HG03097 (cell line): ENCODE results near the gene GADD45B.
"Not testable (repeated sequence)": the region's sequence is repeated elsewhere in the genome, so short reads cannot be mapped to it uniquely, and the experiment has no call there.

Experiments
- ATAC-seq: cut with Tn5 transposase; IDR thresholded peaks from one replicate; pipeline ENCODE4 v1.9.1; 2021; ENCODE audit not compliant: unreplicated experiment, low FRiP score

The GADD45B gene

GRCh38 chr19:2487090-2487489 lies 11.2 kb downstream of the GADD45B start:
- ATAC-seq = no peak

GRCh38 chr19:2487842-2488241 lies 11.9 kb downstream of the GADD45B start:
- no peak for ATAC-seq

DNA sequence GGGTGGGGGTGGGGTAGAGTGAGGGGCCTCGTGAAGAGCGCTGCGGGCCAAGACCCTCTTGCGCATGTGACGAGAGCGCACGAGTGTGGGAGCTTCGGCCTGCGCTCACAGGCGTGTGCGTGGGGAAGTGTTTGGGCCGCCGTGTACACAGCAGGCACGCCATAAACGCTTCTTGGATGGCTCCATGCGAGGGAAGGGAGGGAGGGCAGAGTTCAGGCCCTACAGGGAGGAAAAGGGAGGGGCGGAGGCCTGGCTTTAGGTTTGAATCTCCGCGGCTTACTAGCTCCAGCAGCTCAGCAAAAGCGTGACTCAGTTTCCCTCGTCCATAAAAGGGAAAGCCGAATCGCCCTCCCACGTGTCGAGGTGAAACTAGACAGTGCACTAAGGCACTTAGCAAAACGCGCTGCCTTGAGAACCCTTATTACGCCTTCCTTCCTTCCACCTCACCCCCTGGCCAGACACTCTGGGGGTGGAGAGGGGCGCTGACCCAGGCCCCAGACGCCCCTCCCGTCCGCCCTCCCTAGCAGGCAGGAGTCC lies 12.5 kb downstream of the GADD45B start:
- no peak for ATAC-seq

GRCh38 chr19:2488942-2489731 lies 13.2 kb downstream of the GADD45B start:
- ATAC-seq = no peak

DNA sequence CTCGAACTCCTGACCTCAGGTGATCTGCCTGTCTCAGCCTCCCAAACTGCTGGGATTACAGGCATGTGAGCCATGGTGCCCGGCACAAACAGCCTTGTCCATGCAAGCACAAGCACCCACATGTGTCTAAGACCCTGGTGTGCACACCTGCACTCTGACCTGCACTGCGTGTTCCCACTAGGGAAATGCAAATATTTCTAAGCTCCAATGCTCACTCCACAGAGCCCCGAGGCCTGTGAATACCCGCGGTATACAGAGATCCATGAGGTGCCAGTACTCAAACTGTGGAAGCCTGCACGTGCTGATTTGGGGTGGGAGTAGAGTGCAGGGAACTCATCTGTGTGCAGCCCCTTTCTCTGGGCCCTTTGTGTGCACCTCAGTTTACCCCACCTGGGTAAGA lies 14.7 kb downstream of the GADD45B start:
- ATAC-seq = no peak

- ATAC-seq = no peak
These were observed 15.3 kb downstream of the GADD45B start for GRCh38 chr19:2491130-2491801.

DNA sequence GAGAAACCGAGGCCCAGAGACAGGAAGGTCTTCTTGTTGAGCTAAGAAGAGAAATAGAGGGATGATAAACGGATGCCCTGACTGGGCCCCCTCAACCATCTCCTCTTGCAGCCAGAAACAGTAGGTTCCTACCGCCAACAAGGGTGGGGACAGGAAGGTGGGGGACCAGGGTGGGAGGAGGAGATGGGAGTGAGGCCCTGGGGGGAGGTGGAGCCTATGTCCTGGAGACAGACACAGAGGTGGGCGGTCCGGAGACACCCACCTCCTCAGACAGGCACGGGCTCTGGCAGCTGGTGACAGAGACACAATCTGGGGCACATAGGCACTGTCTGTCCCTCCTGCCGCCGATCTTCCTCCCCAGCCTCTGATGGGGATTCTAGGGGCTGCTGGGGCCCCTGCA lies 16.9 kb downstream of the GADD45B start:
- no peak for ATAC-seq

DNA sequence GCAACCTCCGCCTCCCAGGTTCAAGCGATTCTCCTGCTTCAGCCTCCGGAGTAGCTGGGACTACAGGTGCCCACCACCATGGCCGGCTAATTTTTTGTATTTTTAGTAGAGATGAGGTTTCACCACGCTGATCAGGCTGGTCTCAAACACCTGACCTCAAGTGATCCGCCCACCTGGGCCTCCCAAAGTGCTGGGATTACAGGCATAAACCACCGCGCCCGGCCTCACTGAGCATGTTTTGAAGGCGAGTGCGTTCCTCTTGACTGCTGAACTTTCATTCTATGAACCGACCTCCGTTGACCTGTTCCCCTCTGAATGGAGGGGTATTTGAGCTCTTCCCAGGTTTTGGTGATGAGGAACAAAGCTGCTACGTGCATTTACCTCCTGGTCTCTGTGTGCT lies 17.5 kb downstream of the GADD45B start:
- ATAC-seq = not testable (repeated sequence)

DNA sequence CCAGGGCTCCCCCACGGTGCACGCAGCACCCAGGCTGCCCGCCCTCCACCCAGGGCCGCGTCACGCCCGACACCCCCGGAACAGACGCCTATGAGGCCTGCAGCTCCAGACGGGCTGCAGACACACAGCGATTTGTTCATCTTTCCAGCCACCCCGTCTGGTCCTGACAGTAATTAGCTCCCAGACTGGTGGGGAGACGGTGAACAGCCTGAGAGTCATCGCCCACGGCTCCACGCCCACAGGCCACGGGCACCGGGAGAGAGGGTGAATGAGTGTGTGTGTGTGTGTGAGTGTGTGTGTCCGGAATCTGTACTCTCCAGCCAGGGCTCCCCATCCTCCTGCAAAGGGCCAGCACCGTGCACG lies 18.1 kb downstream of the GADD45B start:
- ATAC-seq = no peak

DNA sequence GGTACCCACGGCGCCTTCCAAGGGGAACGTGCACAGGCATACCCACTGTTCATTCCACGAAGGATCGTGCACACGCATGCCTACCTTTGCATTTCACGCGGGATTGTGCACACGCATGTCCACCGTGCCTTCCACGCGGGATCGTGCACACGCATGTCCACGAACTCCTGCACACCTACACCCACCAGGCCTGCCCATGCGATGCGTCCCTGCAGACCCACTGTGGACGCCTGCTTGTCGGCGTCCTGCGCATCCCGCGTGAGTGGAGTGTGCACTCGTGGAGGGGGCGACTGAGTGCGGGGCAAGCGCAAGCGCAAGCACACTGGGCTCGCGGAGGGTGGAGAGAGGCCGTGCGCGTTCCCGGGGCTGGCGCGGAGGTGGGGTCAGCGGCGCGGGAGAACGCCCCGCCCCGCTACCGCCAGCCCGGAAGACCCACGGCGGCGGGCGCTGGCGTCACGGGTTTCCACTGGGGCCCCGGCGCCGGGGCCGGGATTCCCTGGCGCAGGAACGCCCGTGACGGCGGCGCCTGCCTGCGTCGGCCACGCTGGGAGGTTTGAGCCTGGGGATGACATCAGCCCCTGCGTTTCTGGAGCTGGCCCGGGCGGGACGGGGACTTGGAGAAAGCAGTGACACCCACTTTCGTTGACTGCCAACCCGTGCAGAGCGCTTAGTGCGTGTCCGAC lies 18.7 kb downstream of the GADD45B start:
- ATAC-seq = no peak

DNA sequence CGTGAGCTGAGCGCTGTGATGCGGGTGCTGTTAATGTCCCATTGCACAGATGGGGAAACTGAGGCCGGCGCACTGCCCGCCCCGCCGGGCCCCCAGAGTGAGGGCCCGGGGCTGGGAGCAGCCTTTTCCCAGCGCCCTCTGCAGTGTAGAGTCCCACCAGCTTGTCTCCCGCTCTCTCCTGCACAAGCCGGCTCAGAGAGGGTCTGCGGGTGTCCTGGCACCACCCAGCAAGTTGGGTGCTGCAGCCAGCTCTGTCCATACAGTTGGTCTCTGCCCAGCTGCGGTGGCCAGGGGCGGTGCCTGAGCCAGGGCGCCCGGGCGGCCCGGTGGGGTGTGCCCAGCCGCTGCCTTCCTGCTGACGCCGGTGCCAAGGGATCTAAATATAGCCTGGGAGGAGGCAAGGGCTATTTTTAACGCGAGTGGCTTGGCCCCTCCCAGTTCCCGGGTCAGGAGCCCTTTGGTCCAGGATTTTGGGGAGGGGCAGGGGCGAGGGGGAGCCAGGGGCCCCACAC lies 19.3 kb downstream of the GADD45B start:
- ATAC-seq = no peak

GRCh38 chr19:2495651-2496316 lies 19.9 kb downstream of the GADD45B start:
- ATAC-seq = no peak

DNA sequence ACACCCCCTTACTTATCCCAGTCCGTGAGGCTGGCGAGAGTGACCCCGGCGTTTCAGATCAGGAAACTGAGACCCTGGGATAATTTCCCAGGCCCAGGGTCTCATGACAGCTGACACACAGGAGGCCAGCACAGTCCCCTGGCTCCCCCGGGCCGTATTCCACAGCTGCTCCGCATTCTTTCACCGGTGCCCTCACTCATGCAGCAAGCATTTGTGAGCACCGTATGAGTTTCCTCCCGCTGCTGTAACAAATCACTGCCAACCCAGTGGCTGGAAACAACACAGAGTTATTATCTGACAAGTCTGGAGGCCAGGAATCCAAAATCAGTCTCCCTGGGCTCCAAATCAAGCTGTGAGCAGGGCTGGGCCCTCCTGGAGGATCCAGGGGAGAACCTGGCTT lies 21.3 kb downstream of the GADD45B start:
- ATAC-seq = no peak

DNA sequence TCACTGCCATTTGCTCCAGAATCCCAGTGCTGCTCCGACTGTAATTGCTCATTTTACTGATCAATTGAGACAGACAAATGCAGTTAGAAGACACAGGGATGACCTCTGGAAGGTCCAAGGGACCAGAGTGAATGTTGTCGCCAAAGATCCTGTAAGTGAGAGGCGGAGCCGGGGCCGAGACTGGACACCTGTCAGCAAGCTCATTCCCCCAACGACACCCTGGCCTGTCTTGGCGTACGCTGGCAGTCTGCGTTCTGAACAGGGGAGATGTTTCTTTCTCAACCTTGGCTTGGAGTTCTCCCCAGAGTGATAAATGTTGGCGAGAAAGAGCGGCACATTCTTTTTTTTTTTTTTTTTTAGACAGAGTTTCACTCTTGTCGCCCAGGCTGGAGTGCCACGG lies 24.2 kb downstream of the GADD45B start:
- ATAC-seq = no peak

- ATAC-seq = no peak
These were observed 24.9 kb downstream of the GADD45B start for GRCh38 chr19:2500841-2501261.

DNA sequence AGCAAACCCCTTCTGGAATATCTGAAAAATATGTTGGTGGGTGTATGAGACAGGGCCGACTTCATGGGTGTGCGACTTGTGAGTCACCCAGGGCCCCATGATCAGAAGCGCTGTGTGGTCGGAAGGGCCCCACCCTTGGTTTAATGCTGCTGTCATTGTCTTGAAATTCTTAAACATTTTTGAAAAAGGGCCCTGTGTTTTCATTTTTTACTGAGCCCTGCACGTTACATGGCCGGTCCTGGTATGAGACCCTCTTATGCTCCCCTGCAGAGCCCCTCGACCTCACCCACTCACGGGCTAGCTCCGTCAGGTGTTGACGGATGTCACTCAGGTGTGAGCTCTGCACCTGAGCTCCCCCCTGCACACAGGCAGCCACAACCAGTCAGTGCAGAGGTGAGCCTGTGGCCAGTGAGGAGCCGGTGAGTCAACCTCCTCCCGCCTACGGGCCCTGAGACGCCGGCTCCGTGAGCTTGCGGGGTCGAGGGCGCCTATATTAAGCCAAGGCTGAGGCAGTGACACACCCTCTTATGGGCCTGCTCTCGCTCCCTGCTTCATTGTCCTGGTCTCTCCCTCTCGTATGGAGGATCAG lies 27.7 kb downstream of the GADD45B start:
- no peak for ATAC-seq

DNA sequence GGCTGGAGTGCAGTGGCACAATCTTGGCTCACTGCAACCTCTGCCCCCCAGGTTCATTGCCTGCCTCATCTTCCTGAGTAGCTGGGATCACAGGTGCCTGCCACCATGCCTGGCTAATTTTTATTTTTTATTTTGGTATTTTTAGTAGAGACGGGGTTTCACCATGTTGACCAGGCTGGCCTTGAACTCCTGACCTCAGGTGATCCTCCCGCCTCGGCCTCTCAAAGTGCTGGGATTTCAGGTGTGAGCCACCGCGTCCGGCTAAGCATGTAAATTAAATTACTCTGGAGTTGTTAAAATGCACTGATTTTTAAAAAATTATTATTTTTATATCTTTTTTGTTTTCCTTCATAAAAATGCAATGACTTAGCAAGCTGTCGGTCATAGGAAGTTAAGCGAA lies 30.7 kb downstream of the GADD45B start:
- ATAC-seq = not testable (repeated sequence)

DNA sequence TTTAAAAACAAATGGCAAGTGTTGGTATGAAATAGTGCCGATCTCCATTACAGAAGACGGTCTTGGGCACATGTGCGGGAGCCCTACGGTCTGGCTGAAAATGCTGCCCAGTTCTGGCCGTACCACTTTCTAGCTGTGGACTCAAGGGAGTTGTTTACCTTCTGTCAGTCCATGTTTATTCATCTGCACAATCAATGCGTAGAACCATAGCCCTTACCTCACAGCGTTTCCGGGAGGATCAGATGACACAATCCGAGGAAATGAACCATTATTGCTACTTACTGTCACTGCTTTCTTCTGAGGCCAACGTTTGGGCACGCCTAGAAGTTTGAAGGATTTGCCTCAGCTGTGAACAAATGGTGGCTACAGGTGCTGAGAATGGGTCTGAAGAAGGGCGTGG lies 31.2 kb downstream of the GADD45B start:
- no peak for ATAC-seq

- ATAC-seq = no peak
These were observed 33.2 kb downstream of the GADD45B start for GRCh38 chr19:2509096-2509495.

- no peak for ATAC-seq
These were observed 35.6 kb downstream of the GADD45B start for GRCh38 chr19:2511570-2511969.
